GM19324 (cell line): ENCODE measurements around the gene SCNN1A.
"Not testable (repeated sequence)": the region's sequence is repeated elsewhere in the genome, so short reads cannot be mapped to it uniquely, and the experiment has no call there.

ENCODE experiments used
- ATAC-seq: cut with Tn5 transposase; IDR thresholded peaks from one replicate; pipeline ENCODE4 v1.9.1; 2021; ENCODE audit warnings: mild to moderate bottlenecking, moderate library complexity; ENCODE audit not compliant: unreplicated experiment, low FRiP score

The SCNN1A gene

DNA sequence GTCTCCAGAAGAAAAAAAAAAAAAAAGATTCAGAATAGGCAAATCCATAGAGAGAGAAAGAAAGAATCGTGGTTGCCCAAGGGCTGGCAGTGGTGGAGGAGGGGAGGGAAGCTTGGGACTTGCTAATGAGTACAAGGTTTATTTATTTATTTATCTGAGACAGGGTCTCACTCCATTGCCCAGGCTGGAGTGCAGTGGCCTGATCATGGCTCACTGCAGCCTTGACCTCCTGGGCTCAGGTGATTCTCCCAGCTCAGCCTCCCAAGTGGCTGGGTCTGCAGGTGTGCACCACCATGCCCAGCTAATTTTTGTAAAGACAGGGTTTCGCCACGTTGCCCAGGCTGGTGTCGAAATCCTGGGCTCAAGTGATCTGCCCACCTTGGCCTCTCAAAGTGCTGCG lies 23.7 kb downstream of the SCNN1A start:
- no peak for ATAC-seq

DNA sequence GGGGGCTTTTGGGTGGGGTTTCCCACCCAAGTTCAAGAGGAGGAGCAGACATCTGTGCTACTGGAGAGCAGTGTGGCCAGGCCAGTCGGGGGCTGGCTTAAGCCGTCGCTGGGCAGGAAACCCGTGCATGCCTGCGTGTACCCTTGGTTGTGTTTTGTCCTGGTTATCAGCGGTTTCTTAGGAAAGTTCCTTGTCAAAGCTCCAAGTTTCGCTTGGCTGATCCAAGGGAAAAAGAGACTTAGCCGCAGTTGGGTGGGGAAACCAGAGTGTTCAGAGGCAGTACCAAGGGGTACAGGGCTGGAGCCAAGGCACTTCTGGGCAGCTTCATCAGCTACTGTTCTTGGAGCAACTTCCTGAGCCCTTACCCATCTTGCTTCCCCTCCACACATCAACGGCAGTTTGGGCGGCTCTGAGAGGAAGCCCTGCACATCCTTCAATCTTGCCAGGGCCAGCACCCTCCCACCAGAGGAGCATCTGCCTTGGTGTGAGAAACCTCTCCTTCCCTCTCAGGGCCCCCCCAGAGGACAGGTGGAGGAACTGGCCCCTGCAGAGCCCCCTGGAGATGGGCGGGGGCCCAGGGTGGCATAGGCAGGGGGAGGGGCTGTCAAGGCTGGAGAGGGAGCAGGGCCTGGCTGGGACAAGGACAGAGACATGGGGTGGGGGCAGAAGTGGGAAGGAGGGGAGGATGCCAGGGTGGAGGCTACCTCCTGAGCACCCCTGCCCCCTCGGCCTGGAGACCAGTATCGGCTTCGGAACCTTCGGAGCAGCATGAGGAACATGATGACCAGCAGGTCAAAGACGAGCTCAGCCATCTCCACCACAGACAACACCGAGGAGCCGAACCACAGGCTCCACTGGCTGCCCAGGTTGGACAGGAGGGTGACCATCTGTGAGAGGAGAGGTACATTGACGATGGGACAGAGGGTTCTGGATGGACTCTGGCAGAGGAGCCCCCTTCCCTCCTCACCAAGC lies 27.7 kb downstream of the SCNN1A start:
- no peak for ATAC-seq

DNA sequence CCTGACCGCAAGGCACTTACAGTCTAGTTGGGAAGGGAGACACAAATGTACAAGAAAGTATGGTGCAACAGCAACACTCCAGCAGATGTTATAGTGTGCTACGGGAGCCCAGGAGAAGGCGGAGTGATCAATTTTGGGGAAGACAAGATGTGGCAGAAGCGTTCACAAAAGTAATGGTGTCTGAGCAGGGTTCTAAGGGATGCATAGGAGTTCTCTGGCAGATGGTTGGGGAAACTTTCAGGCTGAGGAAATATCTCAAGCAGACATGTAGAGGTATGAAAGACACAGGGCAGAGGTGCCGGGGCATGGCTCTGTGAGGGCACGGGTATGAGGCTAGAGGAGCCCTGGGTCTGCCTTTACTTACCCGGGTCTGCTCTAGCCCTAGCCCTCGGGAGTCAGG lies 28.4 kb downstream of the SCNN1A start:
- no peak for ATAC-seq

DNA sequence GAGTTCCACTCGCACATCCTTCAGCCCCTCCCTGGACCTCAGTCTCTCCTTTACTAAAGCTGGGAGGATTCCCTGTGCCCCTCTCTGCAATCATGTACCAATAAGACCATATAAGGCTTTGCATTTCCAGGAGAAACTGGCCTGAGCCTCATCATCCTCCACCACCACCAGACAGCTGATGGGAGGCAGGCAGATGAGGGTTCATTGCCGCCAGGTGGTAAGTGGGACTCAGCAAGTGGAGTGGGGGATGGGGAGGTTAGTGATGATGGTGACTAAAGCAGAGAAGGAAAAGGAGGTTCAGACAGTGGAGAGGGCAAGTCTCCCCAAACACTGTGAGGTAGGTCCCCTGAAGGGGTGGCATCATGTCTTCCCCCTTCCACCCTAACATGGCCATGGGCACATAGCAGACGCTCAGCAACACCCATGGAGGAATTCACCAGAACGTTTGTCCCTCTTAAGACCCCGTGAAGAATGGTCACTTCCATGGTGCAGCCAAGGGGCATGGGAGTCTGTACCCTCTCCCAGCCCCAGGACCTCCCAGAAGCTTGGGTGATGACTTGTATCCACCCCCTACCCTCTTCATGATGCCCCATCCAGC lies 29.0 kb downstream of the SCNN1A start:
- no peak for ATAC-seq

DNA sequence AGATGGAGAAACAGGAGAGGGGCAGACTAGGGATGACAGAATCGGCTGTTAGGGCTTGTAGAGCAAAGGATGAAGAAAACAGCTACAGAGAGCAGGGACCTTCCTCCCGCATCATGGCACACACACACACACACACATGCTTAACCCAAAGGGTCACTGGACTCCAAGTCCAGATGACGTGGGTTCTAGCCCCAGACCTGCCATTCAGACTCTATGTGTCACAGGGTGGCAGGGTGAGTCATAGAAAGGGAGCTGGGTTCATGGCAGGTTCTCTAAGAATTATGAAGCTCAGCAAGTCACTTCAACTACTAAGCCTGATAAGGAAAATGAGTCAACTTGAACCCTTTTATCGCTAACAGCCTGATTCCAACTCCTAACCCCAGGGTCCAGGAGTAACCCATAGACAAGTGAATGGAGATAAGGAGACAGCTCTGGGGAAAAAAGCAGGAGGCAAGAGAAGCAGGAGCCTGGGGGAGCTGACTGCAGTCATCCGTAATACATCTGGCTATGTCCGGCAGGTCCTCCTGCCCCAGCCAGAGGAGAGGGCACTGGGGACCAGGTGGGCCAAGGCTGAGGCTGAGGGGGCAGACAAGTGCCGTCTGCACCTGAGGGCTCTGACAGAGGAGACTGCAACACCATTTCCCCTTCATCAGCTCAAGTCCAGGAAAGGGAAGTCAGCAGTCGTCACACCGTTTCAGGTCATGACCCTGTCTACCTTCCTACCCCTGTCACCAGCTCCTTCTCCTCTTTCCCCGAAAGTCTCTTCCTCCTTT lies 29.9 kb downstream of the SCNN1A start:
- no peak for ATAC-seq

DNA sequence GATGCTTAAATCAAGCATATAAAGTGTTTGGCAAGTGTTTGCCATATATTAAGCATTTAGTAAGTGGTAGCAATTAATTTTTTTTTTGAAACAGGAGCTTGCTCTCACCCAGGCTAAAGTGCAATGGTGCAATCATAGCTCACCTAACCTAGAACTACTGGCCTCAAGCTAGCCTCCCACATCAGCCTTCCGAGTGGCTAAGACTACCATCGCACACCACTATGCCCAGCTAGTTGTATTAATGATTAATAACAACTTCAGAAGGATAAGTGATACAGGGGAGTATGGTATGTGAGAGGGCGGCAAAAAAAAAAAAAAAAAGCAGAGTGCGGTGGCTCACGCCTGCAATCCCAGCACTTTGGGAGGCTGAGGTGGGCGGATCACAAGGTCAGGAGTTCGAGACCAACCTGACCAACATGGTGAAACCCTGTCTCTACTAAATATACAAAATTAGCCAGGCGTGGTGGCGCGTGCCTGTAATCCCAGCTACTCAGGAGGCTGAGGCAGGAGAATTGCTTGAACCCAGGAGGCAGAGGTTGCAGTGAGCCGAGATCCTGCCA lies 31.2 kb downstream of the SCNN1A start:
- ATAC-seq: not testable (repeated sequence)

DNA sequence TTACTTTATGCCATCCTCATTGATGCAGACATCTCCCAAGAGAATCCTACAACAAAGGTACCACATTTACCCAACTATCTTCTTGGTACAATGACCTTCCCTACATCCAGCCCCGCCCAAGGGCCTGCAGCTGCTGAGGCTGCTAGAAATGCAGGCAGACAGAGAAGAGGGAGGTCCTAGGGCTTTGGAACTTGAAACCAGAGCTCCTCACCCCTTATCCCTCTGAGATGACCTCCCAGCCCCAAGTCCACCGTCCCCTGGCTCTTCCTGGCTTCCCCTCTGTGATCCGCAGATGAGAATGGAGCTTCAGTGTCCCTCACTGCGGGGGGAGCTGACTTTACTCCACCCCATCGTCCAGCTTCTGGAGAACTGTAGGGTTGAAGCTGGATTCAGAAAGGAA lies 31.8 kb downstream of the SCNN1A start:
- no peak for ATAC-seq

DNA sequence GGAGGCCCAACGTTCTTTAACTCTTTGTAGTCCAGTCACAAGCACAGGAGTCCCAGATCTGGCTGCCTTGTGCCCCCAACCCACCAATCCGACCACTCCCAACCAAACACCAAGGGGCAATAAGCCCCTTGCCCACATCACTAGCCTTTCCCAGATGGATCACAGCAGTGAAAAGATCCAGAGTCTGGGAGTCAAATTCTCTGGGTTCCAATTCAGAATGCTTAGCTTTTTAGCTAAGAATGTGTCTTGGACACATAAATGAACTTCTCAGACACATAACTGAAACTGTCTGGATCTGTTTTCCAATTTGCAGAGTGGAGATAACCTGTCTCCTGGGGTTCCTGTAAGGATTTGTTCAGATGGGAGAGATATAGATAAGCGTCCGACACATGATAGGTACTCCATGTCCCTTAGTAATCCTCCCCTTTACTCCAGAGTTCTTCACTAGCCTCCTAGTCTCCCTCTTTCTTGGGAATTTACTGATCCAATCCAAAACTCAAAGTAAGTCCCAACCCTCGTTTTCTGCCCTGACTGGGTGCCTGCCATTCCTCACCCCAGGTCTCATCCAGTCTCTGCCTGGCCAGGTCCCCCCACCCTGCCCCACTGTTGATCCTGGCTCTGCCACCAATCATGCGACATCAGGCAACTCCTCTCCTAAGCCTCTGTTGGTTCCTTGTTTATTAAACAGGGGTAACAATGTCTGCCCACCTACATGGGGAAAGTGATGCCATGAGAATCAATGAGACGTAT lies 33.0 kb downstream of the SCNN1A start:
- ATAC-seq: no peak

DNA sequence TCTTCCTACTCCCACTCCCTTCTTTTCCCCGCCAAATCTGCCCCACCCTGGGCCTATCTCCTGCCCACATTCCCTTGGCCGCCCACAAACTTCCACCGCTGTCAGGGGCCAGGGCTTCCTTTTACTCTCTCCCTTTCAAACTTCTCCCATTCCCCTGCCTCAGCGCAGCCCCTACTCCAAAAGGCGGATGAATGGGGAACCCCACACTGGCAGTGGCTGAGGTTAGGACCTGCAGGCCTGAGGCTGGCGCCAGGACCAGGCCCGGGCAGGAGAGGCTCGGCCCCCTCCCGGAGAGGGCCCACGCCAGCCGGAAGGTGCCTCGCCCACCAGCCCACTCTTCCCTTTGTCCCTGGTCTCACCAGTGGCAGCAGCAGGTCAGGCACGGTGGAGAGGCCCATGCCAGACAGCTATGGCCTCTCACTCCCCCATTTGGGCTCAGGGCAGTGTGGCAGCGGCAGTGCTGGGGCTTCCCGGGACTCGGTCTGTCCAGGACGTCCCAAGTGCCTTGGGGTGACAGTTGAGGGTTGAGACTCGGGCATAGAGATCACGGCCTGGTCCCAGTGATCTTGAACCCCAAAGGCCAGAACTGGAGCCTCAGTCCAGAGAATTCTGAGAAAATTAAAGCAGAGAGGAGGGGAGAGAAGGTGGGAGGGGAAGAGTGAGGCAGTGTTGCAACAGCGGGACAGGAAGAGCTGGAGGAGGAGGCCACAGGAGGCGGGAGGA lies 33.8 kb downstream of the SCNN1A start, which contains the start of gene TNFRSF1A:
TSS of gene TNFRSF1A (minus strand) at position 660 of the 723 bp plus-strand sequence. CDS start at position 398, 262 bp downstream.
- no peak for ATAC-seq

DNA sequence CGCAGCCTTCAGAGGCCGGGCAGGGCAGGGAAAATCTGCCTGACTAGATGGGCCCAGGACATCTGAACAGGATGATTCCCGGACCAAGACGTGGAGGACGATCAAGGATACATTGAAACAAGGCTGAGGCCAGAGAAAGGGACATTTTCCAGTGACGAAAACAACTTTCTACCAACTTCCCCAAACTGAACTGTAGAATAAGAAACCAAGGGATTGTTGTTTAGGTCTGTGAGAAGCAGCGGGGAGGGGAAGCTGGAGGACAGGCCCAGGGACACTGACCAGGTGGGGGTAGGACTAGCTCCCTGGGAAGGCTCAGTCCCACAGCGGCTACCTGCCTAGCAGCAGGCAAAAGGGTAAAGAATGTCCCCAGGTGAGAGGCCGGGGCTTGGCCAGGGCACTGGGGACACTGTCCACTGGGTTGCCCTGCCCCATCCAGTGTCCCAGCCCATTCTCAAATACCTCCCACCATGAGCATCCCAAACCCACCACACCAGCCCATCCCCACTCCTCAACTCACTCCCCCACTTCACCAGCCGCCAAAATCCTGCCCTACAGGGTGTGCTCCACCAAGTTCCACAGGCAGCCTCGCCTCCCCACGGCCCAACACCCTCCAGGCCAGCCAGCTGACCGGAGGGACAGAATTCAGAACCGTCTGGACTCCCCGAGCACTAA lies 34.5 kb downstream of the SCNN1A start:
- ATAC-seq: no peak

DNA sequence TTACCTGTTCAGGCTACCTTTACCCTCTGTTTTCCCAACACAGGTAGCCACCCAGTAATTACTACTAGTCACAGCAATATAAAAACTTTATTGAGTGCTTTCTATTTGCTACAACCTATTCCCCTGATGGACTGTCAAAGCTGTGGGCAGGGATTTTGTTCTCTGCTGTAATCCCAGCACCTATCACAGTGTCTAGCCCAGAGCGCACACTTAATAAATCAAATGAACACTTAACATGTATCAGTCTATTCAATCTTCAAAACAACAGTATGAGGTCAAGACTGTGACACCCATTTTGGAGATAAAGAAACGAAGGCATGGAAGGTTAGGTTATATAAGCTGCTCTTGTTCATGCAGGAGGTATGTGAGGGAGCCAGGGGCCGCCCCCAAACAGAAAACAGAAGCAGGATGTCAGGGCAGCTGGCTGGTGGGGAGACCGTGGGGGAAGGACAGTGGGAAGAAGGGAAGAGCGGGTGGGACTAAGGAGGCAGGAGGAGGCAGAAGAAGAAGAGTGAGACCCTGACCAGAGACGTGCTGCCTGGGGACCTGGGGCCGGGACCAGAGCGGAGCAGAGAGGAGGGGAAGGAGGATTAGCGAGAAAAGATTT lies 35.2 kb downstream of the SCNN1A start:
- ATAC-seq: no peak

DNA sequence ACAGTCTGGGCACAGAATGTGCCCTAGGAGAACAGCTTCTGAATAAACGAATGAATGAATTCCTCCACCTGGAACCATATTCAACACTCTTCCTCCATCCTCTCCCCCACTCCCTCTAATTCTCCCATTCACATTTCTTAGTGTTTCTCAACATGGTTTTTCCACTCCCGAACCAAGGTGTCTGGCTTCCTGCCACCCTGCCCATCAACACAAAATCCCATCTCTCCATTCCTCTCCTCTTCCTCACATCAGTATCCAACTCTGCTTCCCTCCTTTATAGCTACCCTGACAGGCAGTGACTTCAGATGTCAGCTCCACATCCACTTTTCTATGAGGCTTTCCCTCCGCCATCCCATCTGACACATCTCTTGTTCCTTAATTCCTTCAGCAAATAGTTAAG lies 36.4 kb downstream of the SCNN1A start:
- no peak for ATAC-seq

DNA sequence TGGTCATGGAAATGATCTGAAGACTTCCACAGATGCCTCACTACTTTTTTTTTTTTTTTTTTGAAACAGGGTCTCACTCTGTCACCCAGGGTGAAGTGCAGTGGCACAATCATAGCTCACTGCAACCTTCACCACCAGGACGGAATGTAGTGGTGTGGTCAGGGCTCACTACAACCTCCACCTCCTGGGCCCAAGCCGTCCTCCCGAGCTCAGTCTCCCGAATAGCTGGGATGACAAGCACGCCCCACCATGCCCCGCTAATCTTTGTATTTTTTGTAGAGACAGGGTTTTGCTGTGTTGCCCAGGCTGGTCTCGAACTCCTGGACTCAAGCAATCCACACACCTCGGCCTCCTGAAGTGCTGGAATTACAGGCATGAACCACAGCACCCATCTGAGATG lies 36.8 kb downstream of the SCNN1A start:
- ATAC-seq: not testable (repeated sequence)

DNA sequence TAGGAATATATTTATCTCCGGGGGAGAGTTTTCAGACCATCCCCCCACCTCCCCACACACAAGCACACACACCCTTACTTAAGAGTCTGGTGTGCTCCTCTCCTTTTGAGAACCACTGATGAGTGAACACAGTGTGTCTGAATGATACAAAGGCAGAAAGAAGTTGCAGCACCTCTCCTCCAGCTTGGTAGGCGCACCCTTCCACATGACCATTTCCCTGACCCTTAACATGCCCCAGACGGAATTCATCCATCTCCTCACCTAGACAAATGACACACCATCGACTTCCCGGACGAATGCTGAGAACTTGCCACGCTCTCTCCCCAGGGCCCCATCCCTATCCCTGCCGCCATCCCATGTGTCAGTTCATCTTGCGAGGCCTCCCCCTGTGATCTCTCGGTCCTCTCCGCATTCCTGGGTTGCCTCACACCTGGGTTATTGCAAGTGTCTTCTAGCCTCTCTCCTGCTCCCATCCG lies 37.4 kb downstream of the SCNN1A start:
- no peak for ATAC-seq

DNA sequence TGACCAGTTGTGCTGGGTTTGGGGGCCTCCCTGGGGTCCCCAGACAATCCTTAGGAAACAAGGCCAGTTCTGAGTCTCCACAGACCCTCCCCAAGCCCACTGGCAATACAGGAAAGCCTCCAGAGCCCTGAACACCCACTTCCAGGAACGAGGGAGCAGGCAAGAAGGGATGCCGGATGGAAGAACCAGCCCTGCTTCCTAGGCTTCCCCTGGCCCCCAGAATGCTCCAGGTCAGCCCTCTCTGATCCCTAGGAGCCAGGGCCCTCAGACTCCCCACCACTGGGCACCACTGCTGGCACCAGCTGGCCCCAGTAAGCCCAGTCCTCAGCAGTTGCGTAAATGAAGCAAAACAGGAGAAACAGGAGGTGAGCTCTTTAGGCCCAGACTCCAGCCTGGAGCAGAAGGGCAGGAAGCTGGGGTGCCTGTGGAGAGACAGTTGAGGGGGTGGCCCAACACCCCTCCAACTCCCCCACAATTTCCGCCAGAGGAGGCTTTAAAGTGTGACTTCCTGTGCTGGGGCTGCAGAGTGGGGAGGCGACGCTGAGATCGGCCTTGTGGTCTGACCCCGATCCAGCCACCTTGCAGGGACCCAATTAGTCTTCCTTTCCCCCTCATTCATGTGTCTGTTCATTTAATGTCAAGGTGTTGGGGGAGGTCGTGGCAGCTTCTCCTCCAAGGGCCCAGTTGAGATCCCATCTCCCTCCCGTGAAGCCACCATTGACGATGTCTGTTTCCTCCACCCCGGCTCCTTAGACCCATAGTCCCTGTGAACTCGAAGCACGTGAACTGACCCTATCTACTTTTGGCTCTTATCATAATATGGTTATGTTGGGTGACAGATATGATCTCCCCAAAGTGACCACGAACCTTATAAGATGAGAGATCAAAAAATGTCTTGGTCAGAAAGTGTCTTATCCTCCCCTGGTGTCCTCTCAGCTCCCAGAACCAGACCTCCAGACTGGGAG lies 38.2 kb downstream of the SCNN1A start:
- ATAC-seq: no peak

DNA sequence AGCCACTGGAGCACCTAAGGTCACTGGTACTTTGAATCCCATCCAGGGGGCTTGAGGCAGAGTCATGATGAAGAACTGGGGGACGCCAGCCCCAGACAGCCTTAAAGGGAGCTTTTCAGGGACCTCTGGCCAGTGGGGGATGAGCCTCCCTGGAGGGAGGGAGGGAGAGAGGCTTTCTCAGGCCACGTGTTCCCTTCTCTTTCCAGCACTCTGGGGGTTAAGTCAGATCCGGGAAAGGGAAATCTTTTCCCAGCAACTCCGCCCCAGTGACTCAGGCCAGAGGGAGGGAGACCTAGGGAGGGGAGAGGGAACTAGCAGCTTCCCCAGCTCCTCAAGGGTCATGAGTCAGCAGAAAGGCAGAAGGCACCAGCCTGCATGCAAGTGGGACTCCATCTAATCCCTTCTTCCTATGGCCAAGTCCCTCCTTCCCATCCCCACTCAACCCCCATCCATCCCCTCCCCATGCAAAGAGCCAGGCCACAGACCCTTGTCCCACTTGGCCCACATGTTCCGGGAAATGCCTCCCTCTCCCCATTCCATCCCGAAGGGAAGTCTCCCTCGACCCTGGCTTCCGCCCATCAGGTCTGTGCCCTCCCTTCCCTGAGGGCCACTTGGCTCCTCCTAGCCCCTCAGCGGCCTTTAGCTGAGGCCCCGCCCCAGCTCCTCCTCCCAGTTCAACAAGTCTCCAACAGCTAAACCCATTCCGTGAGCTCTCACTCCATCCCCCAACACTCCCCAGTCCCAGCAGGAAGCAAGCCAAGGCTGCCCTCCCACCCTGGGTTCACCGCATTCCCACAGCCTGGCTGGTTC lies 39.1 kb downstream of the SCNN1A start:
- no peak for ATAC-seq
